Panc1 (cell line): Measurements from ENCODE around the gene PRR36. TPM values are rescaled to one million over a fixed set of nuclear protein-coding genes. Genes with fewer than 3 reads are reported as not detected.
A peak's percentile ranks its signal among the peaks of the same experiment; 100 is the strongest.

Source experiments
- ATAC-seq: fragments of 200-7000 bp; cut with Tn5 transposase; 2 replicates; pipeline ENCODE4 v1.9.1; 2020; ENCODE audit warnings: mild to moderate bottlenecking, moderate library complexity
- BruUV-seq: library from RNA; stranded (reverse); fragments of 400-500 nt; replicated peaks from 2 replicates; lab custom pipeline; 2021; lab: Mats Ljungman, UMichigan
- CTCF ChIA-PET: fragments of 300-600 bp; sonication (Branson Sonifier 250); formaldehyde crosslinking; loops from one replicate; lab custom pipeline; 2022; ENCODE audit warnings: antibody characterized with exemption; lab: Charles Lee
- POLR2A ChIA-PET: fragments of 300-600 bp; sonication (Branson Sonifier 250); formaldehyde crosslinking; loops from one replicate; lab custom pipeline; 2022; ENCODE audit warnings: antibody characterized with exemption; lab: Charles Lee
- DNase-seq: peaks from one replicate; pipeline ENCODE4 v3.0.0-alpha.2; 2010; ENCODE audit warnings: low read depth, low spot score
- H3K27ac ChIP-seq: 2 replicates; pipeline ENCODE4 v1.5.1; 2011; ENCODE audit warnings: mild to moderate bottlenecking, low read length, inconsistent platforms
- H3K27me3 ChIP-seq: fragments of 200-500 bp; sonication (Bioruptor generic); 2 replicates; pipeline ENCODE4 v1.6.0; 2014; ENCODE audit warnings: low read length, inconsistent platforms; ENCODE audit not compliant: control insufficient read depth, insufficient read depth
- H3K36me3 ChIP-seq: fragments of 200-500 bp; sonication (Bioruptor generic); 2 replicates; pipeline ENCODE4 v1.5.1; 2014; ENCODE audit warnings: inconsistent platforms, mild to moderate bottlenecking, low read length, moderate library complexity; ENCODE audit not compliant: control insufficient read depth, insufficient read depth
- H3K4me1 ChIP-seq: 2 replicates; pipeline ENCODE4 v1.5.1; 2011; ENCODE audit warnings: inconsistent platforms, mild to moderate bottlenecking, low read length, moderate library complexity; ENCODE audit not compliant: control insufficient read depth, insufficient read depth
- H3K4me3 ChIP-seq, 2 experiments: 2 replicates each; pipeline ENCODE4 v1.5.1; 2011 to 2012; ENCODE audit warnings: low read depth in 2 of 2, low read length in 2 of 2, mild to moderate bottlenecking in 2 of 2, inconsistent platforms in 1 of 2, moderate library complexity in 1 of 2
- H3K9me3 ChIP-seq: fragments of 200-500 bp; sonication (Bioruptor generic); 2 replicates; pipeline ENCODE4 v1.5.1; 2014; ENCODE audit warnings: low read depth, mild to moderate bottlenecking, inconsistent platforms, low read length, moderate library complexity; ENCODE audit not compliant: control insufficient read depth, insufficient read depth
- POLR2AphosphoS5 ChIP-seq: IDR thresholded peaks from 2 replicates; pipeline ENCODE4 v1.6.1; 2012; ENCODE audit warnings: mild to moderate bottlenecking, low read depth, low read length, moderate library complexity
- TCF7L2 ChIP-seq: IDR thresholded peaks from 2 replicates; pipeline ENCODE4 v1.6.1; 2011; ENCODE audit warnings: mild to moderate bottlenecking, low read depth, low read length, inconsistent platforms
- in situ Hi-C: cut with HindIII; loops from 2 replicates; pipeline ENCODE4 v1.10.0; 2016; ENCODE audit warnings: low sequenced_read_pairs, low pct_unique_long_range_greater_than_20kb
- intact Hi-C: fragments of 100-400 bp; cut with micrococcal nuclease; formaldehyde crosslinking; loops from one replicate; pipeline ENCODE4 v1.10.0; 2022; ENCODE audit not compliant: unreplicated experiment
- total RNA-seq: library from RNA; stranded (reverse); gene quantifications from one replicate; pipeline ENCODE4 v1.2.1, GENCODE V29; 2021; ENCODE audit not compliant: unreplicated experiment
- TF ChIP-seq, protein P1 (sequence below): fragments of 450-650 bp; IDR thresholded peaks from 2 replicates; pipeline ENCODE4 v1.5.1; 2017; ENCODE audit warnings: mild to moderate bottlenecking
- TF ChIP-seq, protein P2 (sequence below), 2 experiments: IDR thresholded peaks; 2 replicates each; pipeline ENCODE4 v1.6.1; 2011 to 2012; ENCODE audit warnings: low read depth in 2 of 2, control low read depth in 1 of 2, low read length in 1 of 2, mild to moderate bottlenecking in 1 of 2, moderate library complexity in 1 of 2; ENCODE audit not compliant: insufficient read depth in 1 of 2

The PRR36 gene
- total RNA-seq, 1 experiment from 2014 or later, result 3.7 TPM

DNA sequence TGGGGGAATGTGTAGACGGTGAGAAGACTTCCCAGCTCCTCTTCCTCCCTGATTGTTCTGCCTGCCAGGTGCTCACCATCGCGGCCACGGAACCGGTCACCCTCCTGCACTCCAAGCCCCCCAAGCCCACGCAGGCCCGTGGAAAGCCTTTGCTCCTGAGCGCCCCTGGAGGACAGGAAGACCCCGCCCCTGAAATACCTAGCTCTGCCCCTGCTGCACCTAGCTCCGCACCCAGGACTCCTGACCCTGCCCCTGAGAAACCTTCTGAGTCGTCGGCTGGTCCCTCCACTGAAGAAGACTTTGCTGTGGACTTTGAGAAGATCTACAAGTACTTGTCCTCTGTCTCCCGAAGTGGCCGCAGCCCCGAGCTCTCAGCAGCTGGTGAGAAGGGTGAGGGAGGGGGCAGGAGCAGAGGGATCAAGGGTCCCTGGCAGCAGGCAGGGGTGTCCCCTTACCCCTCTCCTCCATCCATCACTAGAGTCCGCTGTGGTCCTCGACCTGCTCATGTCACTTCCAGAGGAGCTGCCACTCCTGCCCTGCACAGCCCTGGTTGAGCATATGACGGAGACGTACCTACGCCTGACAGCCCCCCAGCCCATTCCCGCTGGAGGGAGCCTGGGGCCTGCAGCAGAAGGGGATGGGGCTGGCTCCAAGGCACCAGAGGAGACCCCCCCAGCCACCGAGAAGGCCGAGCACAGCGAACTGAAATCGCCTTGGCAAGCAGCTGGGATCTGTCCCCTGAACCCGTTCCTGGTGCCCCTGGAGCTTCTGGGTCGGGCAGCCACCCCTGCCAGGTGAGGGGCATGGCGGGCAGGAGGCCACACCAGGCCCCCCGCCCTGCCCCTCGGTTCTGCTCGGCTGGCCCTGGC is 48.0 kb upstream of the PRR36 start:
- Histone ChIP-seq H3K4me1 (peaks cover 27% of the 10 kb centered on the region), H3K36me3 (no peaks in the 10 kb centered on the region; the same call in 1 of the 2 replicates), H3K27ac (peak overlapping the region; percentile 79), H3K27me3 (no peaks in the 10 kb centered on the region), H3K9me3 (no peaks in the 10 kb centered on the region), H3K4me3 (peak overlapping the region in 1 of 2 experiments; percentile 65; a peak in 2 of 4 replicates)
- BruUV-seq, result no TSS peak
- ChIA-PET POLR2A (no interaction called here), CTCF (interaction anchor here (2.0 kb wide), 1 partner anchor 53 kb away, joined by 6 read pairs; no protein-coding TSS in a partner anchor)
- intact Hi-C loops (no loop called here), in situ Hi-C loops (no loop called here)
- no peak for TF ChIP-seq TCF7L2
- TF ChIP-seq, protein P1, sequence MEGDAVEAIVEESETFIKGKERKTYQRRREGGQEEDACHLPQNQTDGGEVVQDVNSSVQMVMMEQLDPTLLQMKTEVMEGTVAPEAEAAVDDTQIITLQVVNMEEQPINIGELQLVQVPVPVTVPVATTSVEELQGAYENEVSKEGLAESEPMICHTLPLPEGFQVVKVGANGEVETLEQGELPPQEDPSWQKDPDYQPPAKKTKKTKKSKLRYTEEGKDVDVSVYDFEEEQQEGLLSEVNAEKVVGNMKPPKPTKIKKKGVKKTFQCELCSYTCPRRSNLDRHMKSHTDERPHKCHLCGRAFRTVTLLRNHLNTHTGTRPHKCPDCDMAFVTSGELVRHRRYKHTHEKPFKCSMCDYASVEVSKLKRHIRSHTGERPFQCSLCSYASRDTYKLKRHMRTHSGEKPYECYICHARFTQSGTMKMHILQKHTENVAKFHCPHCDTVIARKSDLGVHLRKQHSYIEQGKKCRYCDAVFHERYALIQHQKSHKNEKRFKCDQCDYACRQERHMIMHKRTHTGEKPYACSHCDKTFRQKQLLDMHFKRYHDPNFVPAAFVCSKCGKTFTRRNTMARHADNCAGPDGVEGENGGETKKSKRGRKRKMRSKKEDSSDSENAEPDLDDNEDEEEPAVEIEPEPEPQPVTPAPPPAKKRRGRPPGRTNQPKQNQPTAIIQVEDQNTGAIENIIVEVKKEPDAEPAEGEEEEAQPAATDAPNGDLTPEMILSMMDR, result peak; percentile 23; the same call in 1 of the 2 replicates
- DNase-seq (no peak), ATAC-seq (no peak)

DNA sequence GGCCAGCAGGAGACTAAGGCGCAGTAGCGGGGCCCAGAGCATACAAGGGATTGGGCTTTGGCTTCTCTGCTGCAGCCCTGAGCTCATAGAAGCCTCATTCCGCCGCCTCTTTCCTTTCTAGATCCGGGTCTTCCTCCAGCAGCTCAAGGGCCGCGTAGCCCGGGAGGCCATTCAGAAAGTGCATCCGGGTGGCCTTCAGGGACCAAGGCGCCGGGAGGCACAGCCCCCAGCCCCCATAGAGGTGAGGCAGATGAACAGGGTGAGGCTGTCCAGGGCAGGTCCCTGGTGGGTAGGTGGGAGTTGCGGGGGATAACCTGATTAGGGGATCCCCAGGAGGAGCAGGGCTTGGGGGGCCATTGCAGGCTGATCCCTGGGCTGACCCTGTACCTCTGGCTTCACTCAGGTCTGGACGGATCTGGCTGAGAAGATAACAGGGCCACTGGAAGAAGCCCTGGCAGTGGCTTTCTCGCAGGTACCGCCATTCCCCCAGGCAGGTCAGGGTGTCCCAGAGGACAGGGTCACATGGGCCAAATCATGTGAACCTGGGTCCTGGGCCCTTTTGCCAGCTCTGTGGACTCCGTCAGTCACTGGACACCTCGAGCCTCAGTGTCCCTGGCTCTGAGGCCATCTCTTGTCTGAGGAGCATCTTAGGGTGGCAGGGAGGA is 47.2 kb upstream of the PRR36 start:
- peak overlapping the region; percentile 54 to 65 for H3K4me3 ChIP-seq
- intact Hi-C loops (no loop called here), in situ Hi-C loops (no loop called here)
- ChIA-PET CTCF (interaction anchor here (0.7 to 2.0 kb wide), 2 partner anchors 52 to 135 kb away, joined by 3 to 6 read pairs; no protein-coding TSS in a partner anchor), POLR2A (no interaction called here)
- no peaks in the 10 kb centered on the region; the same call in 1 of the 2 replicates for H3K36me3 ChIP-seq
- ATAC-seq (no peak), DNase-seq (no peak)
- TF ChIP-seq, protein P1, result no peak
- TF ChIP-seq, protein P2, sequence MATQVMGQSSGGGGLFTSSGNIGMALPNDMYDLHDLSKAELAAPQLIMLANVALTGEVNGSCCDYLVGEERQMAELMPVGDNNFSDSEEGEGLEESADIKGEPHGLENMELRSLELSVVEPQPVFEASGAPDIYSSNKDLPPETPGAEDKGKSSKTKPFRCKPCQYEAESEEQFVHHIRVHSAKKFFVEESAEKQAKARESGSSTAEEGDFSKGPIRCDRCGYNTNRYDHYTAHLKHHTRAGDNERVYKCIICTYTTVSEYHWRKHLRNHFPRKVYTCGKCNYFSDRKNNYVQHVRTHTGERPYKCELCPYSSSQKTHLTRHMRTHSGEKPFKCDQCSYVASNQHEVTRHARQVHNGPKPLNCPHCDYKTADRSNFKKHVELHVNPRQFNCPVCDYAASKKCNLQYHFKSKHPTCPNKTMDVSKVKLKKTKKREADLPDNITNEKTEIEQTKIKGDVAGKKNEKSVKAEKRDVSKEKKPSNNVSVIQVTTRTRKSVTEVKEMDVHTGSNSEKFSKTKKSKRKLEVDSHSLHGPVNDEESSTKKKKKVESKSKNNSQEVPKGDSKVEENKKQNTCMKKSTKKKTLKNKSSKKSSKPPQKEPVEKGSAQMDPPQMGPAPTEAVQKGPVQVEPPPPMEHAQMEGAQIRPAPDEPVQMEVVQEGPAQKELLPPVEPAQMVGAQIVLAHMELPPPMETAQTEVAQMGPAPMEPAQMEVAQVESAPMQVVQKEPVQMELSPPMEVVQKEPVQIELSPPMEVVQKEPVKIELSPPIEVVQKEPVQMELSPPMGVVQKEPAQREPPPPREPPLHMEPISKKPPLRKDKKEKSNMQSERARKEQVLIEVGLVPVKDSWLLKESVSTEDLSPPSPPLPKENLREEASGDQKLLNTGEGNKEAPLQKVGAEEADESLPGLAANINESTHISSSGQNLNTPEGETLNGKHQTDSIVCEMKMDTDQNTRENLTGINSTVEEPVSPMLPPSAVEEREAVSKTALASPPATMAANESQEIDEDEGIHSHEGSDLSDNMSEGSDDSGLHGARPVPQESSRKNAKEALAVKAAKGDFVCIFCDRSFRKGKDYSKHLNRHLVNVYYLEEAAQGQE (IDR thresholded peaks at IDR 0.05; ENCODE audit: insufficient read depth in 1 of 2, low read depth in 2 of 2, low read length in 1 of 2), result no peak
- no peak for TF ChIP-seq TCF7L2
- TF ChIP-seq POLR2AphosphoS5, result no peak; the same call in 1 of the 2 replicates
- peaks cover 19% of the 10 kb centered on the region for H3K4me1 ChIP-seq
- H3K27me3 ChIP-seq, result no peaks in the 10 kb centered on the region
- peak overlapping the region; percentile 79 for H3K27ac ChIP-seq
- no TSS peak for BruUV-seq
- H3K9me3 ChIP-seq, result no peaks in the 10 kb centered on the region
